NCI-H1694 treated with DMSO at 0.1 percent for 48 hours (cell line): Measurements from ENCODE around the gene FLAD1.
A peak's percentile ranks its signal among the peaks of the same experiment; 100 is the strongest.

Experiments used
- DNase-seq: peaks from one replicate; lab custom pipeline; 2025; lab: John Stamatoyannopoulos, UW

FLAD1 gene

GRCh38 chr1:154990276-154990675 lies 7.1 kb downstream of the FLAD1 start:
- no peak for DNase-seq

GRCh38 chr1:154992721-154993571 lies 9.8 kb downstream of the FLAD1 start:
- peak; percentile 43 for DNase-seq

- no peak for DNase-seq
These were observed 10.6 kb downstream of the FLAD1 start, which contains the start of gene LENEP for GRCh38 chr1:154993572-154994268. Gene LENEP (plus strand): TSS chr1:154993586. CDS start chr1:154993608, 22 bp downstream.

GRCh38 chr1:154994269-154994587 lies 11.1 kb downstream of the FLAD1 start:
- no peak for DNase-seq

- no peak for DNase-seq
These were observed 11.4 kb downstream of the FLAD1 start for GRCh38 chr1:154994591-154994990.

GRCh38 chr1:154995301-154995983 lies 12.3 kb downstream of the FLAD1 start:
- peak; percentile 46 for DNase-seq

- no peak for DNase-seq
These were observed 14.0 kb downstream of the FLAD1 start for GRCh38 chr1:154996966-154997701.

GRCh38 chr1:154998201-154998780 lies 15.1 kb downstream of the FLAD1 start:
- DNase-seq = no peak

GRCh38 chr1:154998818-154999570 lies 15.8 kb downstream of the FLAD1 start:
- DNase-seq = peak; percentile 93

- DNase-seq = peak; percentile 57
These were observed 16.6 kb downstream of the FLAD1 start for GRCh38 chr1:154999571-155000410.

GRCh38 chr1:155000411-155000725 lies 17.2 kb downstream of the FLAD1 start:
- DNase-seq = peak; percentile 88

- DNase-seq = peak; percentile 91
These were observed 17.7 kb downstream of the FLAD1 start for GRCh38 chr1:155000726-155001424.

GRCh38 chr1:155001425-155001674 lies 18.2 kb downstream of the FLAD1 start:
- peak; percentile 82 for DNase-seq

- peak; percentile 99 for DNase-seq
These were observed 18.7 kb downstream of the FLAD1 start for GRCh38 chr1:155001675-155002463.

- no peak for DNase-seq
These were observed 19.5 kb downstream of the FLAD1 start, which contains the start of gene ZBTB7B for GRCh38 chr1:155002464-155003226. Gene ZBTB7B (plus strand): TSS chr1:155002802. CDS start chr1:155014661, 11,859 bp downstream.

- DNase-seq = no peak
These were observed 20.2 kb downstream of the FLAD1 start for GRCh38 chr1:155003227-155003765.

GRCh38 chr1:155003766-155004351 lies 20.7 kb downstream of the FLAD1 start:
- no peak for DNase-seq
